Activated naive CD8-positive, alpha-beta T cell (primary cell): ENCODE measurements around the gene TFAP2A.

ENCODE experiments used
- H3K27ac Mint-ChIP-seq: one replicate; pipeline ENCODE4 v1.8.0; 2021; ENCODE audit warnings: mixed read lengths
- H3K27me3 Mint-ChIP-seq: one replicate; pipeline ENCODE4 v1.8.0; 2021; ENCODE audit warnings: mixed read lengths
- H3K36me3 Mint-ChIP-seq: one replicate; pipeline ENCODE4 v1.8.0; 2021; ENCODE audit warnings: mixed read lengths
- H3K4me1 Mint-ChIP-seq: one replicate; pipeline ENCODE4 v1.8.0; 2021; ENCODE audit warnings: low read depth, mixed read lengths
- H3K4me3 Mint-ChIP-seq: one replicate; pipeline ENCODE4 v1.8.0; 2021; ENCODE audit warnings: mild to moderate bottlenecking, mixed read lengths
- H3K9me3 Mint-ChIP-seq: one replicate; pipeline ENCODE4 v1.8.0; 2021; ENCODE audit warnings: low read depth, mixed read lengths

The TFAP2A gene

GRCh38 chr6:10401632-10402223 is 13.1 kb downstream of the TFAP2A start:
- H3K4me1 Mint-ChIP-seq = peaks cover 11% of the 10 kb centered on the region
- no peak overlapping the region for H3K27ac Mint-ChIP-seq
- H3K9me3 Mint-ChIP-seq = peaks cover 12% of the 10 kb centered on the region
- H3K27me3 Mint-ChIP-seq = peaks cover 39% of the 10 kb centered on the region
- no peak overlapping the region for H3K4me3 Mint-ChIP-seq
- peaks cover 6% of the 10 kb centered on the region for H3K36me3 Mint-ChIP-seq

GRCh38 chr6:10401004-10401536 is 13.8 kb downstream of the TFAP2A start:
- peaks cover 6% of the 10 kb centered on the region for H3K36me3 Mint-ChIP-seq
- H3K27me3 Mint-ChIP-seq = peaks cover 39% of the 10 kb centered on the region
- peaks cover 12% of the 10 kb centered on the region for H3K9me3 Mint-ChIP-seq
- no peak overlapping the region for H3K27ac Mint-ChIP-seq
- no peak overlapping the region for H3K4me3 Mint-ChIP-seq
- H3K4me1 Mint-ChIP-seq = peaks cover 11% of the 10 kb centered on the region

GRCh38 chr6:10400330-10400729 is 14.5 kb downstream of the TFAP2A start:
- Mint-ChIP-seq H3K36me3 (peaks cover 6% of the 10 kb centered on the region), H3K4me1 (peaks cover 9% of the 10 kb centered on the region), H3K27me3 (peaks cover 45% of the 10 kb centered on the region), H3K27ac (no peak overlapping the region), H3K9me3 (peaks cover 12% of the 10 kb centered on the region), H3K4me3 (no peak overlapping the region)

- Mint-ChIP-seq H3K4me1 (peaks cover 8% of the 10 kb centered on the region), H3K4me3 (no peak overlapping the region), H3K9me3 (peaks cover 12% of the 10 kb centered on the region), H3K27ac (no peak overlapping the region), H3K36me3 (peaks cover 8% of the 10 kb centered on the region), H3K27me3 (peaks cover 51% of the 10 kb centered on the region)
Observed at GRCh38 chr6:10399451-10399850, 15.4 kb downstream of the TFAP2A start.

GRCh38 chr6:10398446-10399218 is 16.2 kb downstream of the TFAP2A start:
- H3K27me3 Mint-ChIP-seq = peaks cover 58% of the 10 kb centered on the region
- H3K9me3 Mint-ChIP-seq = peaks cover 19% of the 10 kb centered on the region
- H3K36me3 Mint-ChIP-seq = peaks cover 10% of the 10 kb centered on the region
- H3K4me1 Mint-ChIP-seq = peaks cover 6% of the 10 kb centered on the region
- H3K4me3 Mint-ChIP-seq = no peak overlapping the region
- no peak overlapping the region for H3K27ac Mint-ChIP-seq

- H3K9me3 Mint-ChIP-seq = peaks cover 21% of the 10 kb centered on the region
- H3K27me3 Mint-ChIP-seq = peaks cover 65% of the 10 kb centered on the region
- H3K27ac Mint-ChIP-seq = no peak overlapping the region
- H3K4me1 Mint-ChIP-seq = no peaks in the 10 kb centered on the region
- H3K36me3 Mint-ChIP-seq = peaks cover 14% of the 10 kb centered on the region
- no peak overlapping the region for H3K4me3 Mint-ChIP-seq
Observed at GRCh38 chr6:10397756-10398445, 17.0 kb downstream of the TFAP2A start.

- peaks cover 19% of the 10 kb centered on the region for H3K36me3 Mint-ChIP-seq
- H3K4me3 Mint-ChIP-seq = no peak overlapping the region
- peaks cover 73% of the 10 kb centered on the region for H3K27me3 Mint-ChIP-seq
- H3K27ac Mint-ChIP-seq = no peak overlapping the region
- peaks cover 26% of the 10 kb centered on the region for H3K9me3 Mint-ChIP-seq
- H3K4me1 Mint-ChIP-seq = no peaks in the 10 kb centered on the region
Observed at GRCh38 chr6:10396785-10397184, 18.1 kb downstream of the TFAP2A start.

GRCh38 chr6:10395704-10396546 is 18.9 kb downstream of the TFAP2A start:
- H3K27ac Mint-ChIP-seq = no peak overlapping the region
- H3K9me3 Mint-ChIP-seq = peaks cover 24% of the 10 kb centered on the region
- no peak overlapping the region for H3K4me3 Mint-ChIP-seq
- peaks cover 74% of the 10 kb centered on the region for H3K27me3 Mint-ChIP-seq
- H3K36me3 Mint-ChIP-seq = peaks cover 19% of the 10 kb centered on the region
- no peaks in the 10 kb centered on the region for H3K4me1 Mint-ChIP-seq

GRCh38 chr6:10395171-10395703 is 19.6 kb downstream of the TFAP2A start:
- H3K4me3 Mint-ChIP-seq = no peak overlapping the region
- H3K4me1 Mint-ChIP-seq = no peaks in the 10 kb centered on the region
- H3K9me3 Mint-ChIP-seq = peaks cover 23% of the 10 kb centered on the region
- H3K27ac Mint-ChIP-seq = no peak overlapping the region
- peaks cover 17% of the 10 kb centered on the region for H3K36me3 Mint-ChIP-seq
- H3K27me3 Mint-ChIP-seq = peaks cover 72% of the 10 kb centered on the region

GRCh38 chr6:10393544-10394225 is 21.2 kb downstream of the TFAP2A start:
- H3K36me3 Mint-ChIP-seq = peaks cover 21% of the 10 kb centered on the region
- H3K4me1 Mint-ChIP-seq = peaks cover 4% of the 10 kb centered on the region
- H3K4me3 Mint-ChIP-seq = no peak overlapping the region
- peaks cover 72% of the 10 kb centered on the region for H3K27me3 Mint-ChIP-seq
- H3K27ac Mint-ChIP-seq = no peak overlapping the region
- H3K9me3 Mint-ChIP-seq = peaks cover 24% of the 10 kb centered on the region

- Mint-ChIP-seq H3K27me3 (peaks cover 76% of the 10 kb centered on the region), H3K27ac (no peak overlapping the region)
Observed at GRCh38 chr6:10391799-10392198, 23.1 kb downstream of the TFAP2A start.

GRCh38 chr6:10391299-10391630 is 23.6 kb downstream of the TFAP2A start:
- peaks cover 78% of the 10 kb centered on the region for H3K27me3 Mint-ChIP-seq
- H3K4me3 Mint-ChIP-seq = no peak overlapping the region
- H3K9me3 Mint-ChIP-seq = peaks cover 38% of the 10 kb centered on the region
- no peak overlapping the region for H3K27ac Mint-ChIP-seq
- H3K4me1 Mint-ChIP-seq = peaks cover 4% of the 10 kb centered on the region
- H3K36me3 Mint-ChIP-seq = peaks cover 25% of the 10 kb centered on the region

More at GRCh38 chr6:10391799-10392198, 23.1 kb downstream of the TFAP2A start:
- H3K4me1 Mint-ChIP-seq = peaks cover 4% of the 10 kb centered on the region
- peaks cover 24% of the 10 kb centered on the region for H3K36me3 Mint-ChIP-seq
- H3K9me3 Mint-ChIP-seq = peaks cover 34% of the 10 kb centered on the region
- no peak overlapping the region for H3K4me3 Mint-ChIP-seq

- Mint-ChIP-seq H3K9me3 (peaks cover 38% of the 10 kb centered on the region), H3K27ac (no peak overlapping the region), H3K4me1 (peaks cover 4% of the 10 kb centered on the region), H3K36me3 (peaks cover 25% of the 10 kb centered on the region), H3K4me3 (no peak overlapping the region), H3K27me3 (peaks cover 78% of the 10 kb centered on the region)
Observed at GRCh38 chr6:10390495-10391298, 24.2 kb downstream of the TFAP2A start.
